Measurements from ENCODE around the gene VAV3. TPM values are rescaled to one million over a fixed set of nuclear protein-coding genes. Genes with fewer than 3 reads are reported as not detected.

The VAV3 gene
- total and polyA plus RNA-seq, 12 donors: 1.1 to 8.5 (median 4.1) TPM

DNA sequence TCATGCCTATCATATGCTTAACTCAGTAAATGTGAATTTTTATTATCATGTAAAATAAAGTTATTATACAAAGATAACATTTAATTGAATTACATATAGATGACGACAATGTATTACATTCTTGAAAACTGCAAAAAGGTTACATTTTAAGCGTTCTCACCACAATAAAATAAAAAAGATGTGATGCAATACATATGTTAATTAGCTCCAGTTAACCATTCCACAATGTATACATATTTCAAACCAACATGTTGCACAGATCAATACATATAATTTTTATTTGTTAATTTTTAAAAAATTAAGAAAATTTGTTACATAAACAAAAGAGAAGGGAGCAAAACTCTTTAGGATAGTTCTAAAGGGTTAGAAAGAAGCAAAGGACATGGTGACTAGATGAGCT lies 183.7 kb downstream of the VAV3 start:
- no peak for TF ChIP-seq POLR2A (IDR thresholded peaks at IDR 0.05)
- TF ChIP-seq, protein P1, sequence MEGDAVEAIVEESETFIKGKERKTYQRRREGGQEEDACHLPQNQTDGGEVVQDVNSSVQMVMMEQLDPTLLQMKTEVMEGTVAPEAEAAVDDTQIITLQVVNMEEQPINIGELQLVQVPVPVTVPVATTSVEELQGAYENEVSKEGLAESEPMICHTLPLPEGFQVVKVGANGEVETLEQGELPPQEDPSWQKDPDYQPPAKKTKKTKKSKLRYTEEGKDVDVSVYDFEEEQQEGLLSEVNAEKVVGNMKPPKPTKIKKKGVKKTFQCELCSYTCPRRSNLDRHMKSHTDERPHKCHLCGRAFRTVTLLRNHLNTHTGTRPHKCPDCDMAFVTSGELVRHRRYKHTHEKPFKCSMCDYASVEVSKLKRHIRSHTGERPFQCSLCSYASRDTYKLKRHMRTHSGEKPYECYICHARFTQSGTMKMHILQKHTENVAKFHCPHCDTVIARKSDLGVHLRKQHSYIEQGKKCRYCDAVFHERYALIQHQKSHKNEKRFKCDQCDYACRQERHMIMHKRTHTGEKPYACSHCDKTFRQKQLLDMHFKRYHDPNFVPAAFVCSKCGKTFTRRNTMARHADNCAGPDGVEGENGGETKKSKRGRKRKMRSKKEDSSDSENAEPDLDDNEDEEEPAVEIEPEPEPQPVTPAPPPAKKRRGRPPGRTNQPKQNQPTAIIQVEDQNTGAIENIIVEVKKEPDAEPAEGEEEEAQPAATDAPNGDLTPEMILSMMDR (IDR thresholded peaks at IDR 0.05): no peak
- no peak for DNase-seq
- Histone ChIP-seq H3K27ac (no peak overlapping the region), H3K36me3 (replicated peaks in 1 of 2) (no peaks in the 10 kb centered on the region), H3K9me3 (replicated peaks in 1 of 3) (no peaks in the 10 kb centered on the region), H3K27me3 (no peaks in the 10 kb centered on the region), H3K4me3 (no peak overlapping the region), H3K4me1 (replicated peaks in 1 of 2) (no peaks in the 10 kb centered on the region)
- 62 to 80% (median 68%) methylated on average over 2 of the region's 2 CpGs for WGBS, 4 donors
- intact Hi-C loops (cut with DNase I): no loop called here

DNA sequence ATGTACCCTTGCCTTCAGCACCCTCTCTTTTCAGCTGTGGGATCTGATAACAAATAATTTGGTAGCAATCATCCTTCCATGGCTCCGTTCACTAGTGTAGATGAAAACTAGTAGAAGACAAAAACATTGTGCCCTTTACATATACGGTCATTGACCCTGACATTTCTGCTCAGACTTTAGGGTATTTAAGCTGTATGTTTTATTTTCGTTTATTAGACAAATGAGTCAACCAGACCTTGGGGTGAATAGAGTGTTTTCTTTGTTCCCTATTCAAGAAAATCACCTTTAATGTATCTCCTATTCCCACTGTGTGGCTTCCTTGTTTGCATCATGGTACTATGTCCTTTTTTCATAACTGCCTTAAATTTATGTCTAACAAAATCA lies 187.3 kb downstream of the VAV3 start:
- DNase-seq: no peak
- Histone ChIP-seq H3K27ac (no peak overlapping the region), H3K4me3 (no peak overlapping the region), H3K9me3 (replicated peaks in 1 of 3) (no peaks in the 10 kb centered on the region), H3K4me1 (replicated peaks in 1 of 2) (no peaks in the 10 kb centered on the region), H3K27me3 (no peaks in the 10 kb centered on the region), H3K36me3 (replicated peaks in 1 of 2) (no peaks in the 10 kb centered on the region)
- intact Hi-C loops (cut with DNase I): no loop called here
- TF ChIP-seq, protein P1 (IDR thresholded peaks at IDR 0.05): no peak
- TF ChIP-seq POLR2A (IDR thresholded peaks at IDR 0.05): no peak
- WGBS, 4 donors: 42 to 69% (median 58%) methylated on average over 3 of the region's 3 CpGs

DNA sequence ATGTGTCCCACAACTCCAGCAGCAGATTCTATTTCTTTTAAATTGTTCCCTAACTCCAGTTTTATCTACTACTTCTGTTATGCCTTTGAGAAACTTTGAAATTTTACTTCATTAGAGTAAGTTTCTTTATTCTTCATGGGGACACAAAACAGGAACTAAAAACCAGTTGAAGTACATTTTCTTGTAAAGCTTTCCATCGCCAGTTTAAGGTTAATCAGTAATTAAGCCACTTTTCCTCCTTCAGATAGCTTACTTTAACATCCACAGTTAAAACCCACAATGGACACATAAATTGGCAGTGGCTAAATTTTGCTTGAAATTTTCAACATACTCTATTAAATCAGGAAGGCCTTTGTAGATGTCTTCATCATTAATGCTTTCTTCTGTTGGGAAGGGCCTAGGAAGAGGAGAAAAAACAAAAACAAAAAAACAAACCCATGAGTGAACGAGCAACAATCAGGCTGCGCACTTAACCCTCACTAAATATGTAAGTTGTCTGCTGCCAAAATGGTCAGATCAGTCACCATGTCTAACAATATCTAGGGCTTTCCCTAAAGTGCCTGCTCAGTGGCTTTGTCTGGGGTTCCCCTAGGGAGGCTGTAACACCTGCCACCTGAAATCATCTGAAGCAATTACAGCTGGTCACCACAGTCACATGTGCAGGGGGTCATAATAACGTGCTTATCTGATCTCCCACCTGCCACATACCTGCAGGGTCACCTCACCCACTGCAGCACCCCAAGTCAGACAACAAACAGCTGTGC lies 187.9 kb downstream of the VAV3 start:
- H3K27ac ChIP-seq: no peak overlapping the region
- no peaks in the 10 kb centered on the region for H3K9me3 ChIP-seq (replicated peaks in 1 of 3)
- H3K4me1 ChIP-seq (replicated peaks in 1 of 2): no peaks in the 10 kb centered on the region
- H3K36me3 ChIP-seq (replicated peaks in 1 of 2): no peaks in the 10 kb centered on the region
- no peak overlapping the region for H3K4me3 ChIP-seq
- TF ChIP-seq, protein P1 (IDR thresholded peaks at IDR 0.05): no peak
- no peak for TF ChIP-seq POLR2A (IDR thresholded peaks at IDR 0.05)
- DNase-seq: no peak
- no peaks in the 10 kb centered on the region for H3K27me3 ChIP-seq
- 72 to 89% (median 80%) methylated on average over 4 of the region's 4 CpGs for WGBS, 4 donors
- intact Hi-C loops (cut with DNase I): no loop called here

DNA sequence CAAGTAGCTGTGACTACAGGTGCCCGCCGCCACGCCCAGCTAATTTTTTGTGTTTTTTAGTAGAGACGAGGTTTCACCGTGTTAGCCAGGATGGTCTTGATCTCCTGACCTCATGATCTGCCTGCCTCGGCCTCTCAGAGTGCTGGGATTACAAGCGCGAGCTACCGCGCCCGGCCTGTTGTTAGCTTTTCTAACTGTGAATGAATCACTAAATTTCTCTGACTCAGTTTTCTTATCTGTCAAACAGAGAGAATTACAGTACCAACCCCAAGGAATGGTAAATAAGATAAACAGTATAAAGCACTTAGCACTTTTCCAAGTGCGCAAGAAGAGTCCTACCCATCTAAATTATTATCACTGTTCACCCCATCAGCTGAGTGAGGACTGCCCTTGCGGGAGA lies 193.6 kb downstream of the VAV3 start:
- H3K36me3 ChIP-seq (replicated peaks in 1 of 2): no peaks in the 10 kb centered on the region
- intact Hi-C loops (cut with DNase I): no loop called here
- H3K4me3 ChIP-seq: no peak overlapping the region
- no peak for TF ChIP-seq POLR2A (IDR thresholded peaks at IDR 0.05)
- TF ChIP-seq, protein P1 (IDR thresholded peaks at IDR 0.05): no peak
- DNase-seq: no peak
- H3K4me1 ChIP-seq (replicated peaks in 1 of 2): no peaks in the 10 kb centered on the region
- H3K27me3 ChIP-seq: no peaks in the 10 kb centered on the region
- H3K9me3 ChIP-seq (replicated peaks in 1 of 3): no peaks in the 10 kb centered on the region
- H3K27ac ChIP-seq: no peak overlapping the region
- WGBS, 4 donors: 89 to 93% (median 92%) methylated on average over 13 of the region's 13 CpGs

Data from adrenal gland (tissue), 12 donors.